Stomach (tissue), 9 donors: ENCODE results near the gene TXNDC11. TPM values are rescaled to one million over a fixed set of nuclear protein-coding genes. Genes with fewer than 3 reads are reported as not detected.

Experiments
- DNase-seq, 2 donors: peaks; one replicate each; pipeline versions ENCODE4 v3.0.0 to v3.0.0-alpha.2; 2013 to 2019
- H3K27ac ChIP-seq, 5 donors: fragments of 200-600 bp in 4 of 5; sonication (generic) in 4 of 5; one replicate each; pipeline ENCODE4 v1.5.1; 2013 to 2019; ENCODE audit warnings: mild to moderate bottlenecking in 1 of 5, moderate library complexity in 1 of 5
- H3K27me3 ChIP-seq, 3 donors: fragments of 200-600 bp; sonication (generic); one replicate each; pipeline ENCODE4 v1.5.1; 2017 to 2019; ENCODE audit warnings: mixed run types in 1 of 3
- H3K36me3 ChIP-seq, 4 donors: fragments of 200-600 bp; sonication (generic); 1 replicate in 3 of 4; 2 replicates in 1 of 4; pipeline ENCODE4 v1.5.1; 2016 to 2019
- H3K4me1 ChIP-seq, 4 donors: fragments of 200-600 bp; sonication (generic); one replicate each; pipeline ENCODE4 v1.5.1; 2016 to 2019
- H3K4me3 ChIP-seq, 4 donors: fragments of 200-600 bp; sonication (generic) in 3 of 4; one replicate each; pipeline ENCODE4 v1.5.1; 2016 to 2019; ENCODE audit warnings: mild to moderate bottlenecking in 1 of 4
- H3K9me3 ChIP-seq, 4 donors: fragments of 200-600 bp; sonication (generic); one replicate each; pipeline ENCODE4 v1.5.1; 2016 to 2019
- CTCF ChIP-seq, 7 experiments: fragments of 450-650 bp in 4 of 7; fragments of 200-600 bp in 3 of 7; sonication (generic) in 3 of 7; IDR thresholded peaks; one replicate each; pipeline ENCODE4 v1.5.1; 2016 to 2019; ENCODE audit warnings: antibody characterized with exemption in 7 of 7, control low read depth in 2 of 7, mild to moderate bottlenecking in 1 of 7
- EP300 ChIP-seq: sonication (generic); formaldehyde crosslinking; IDR thresholded peaks from one replicate; pipeline ENCODE4 v1.6.1; 2017; ENCODE audit warnings: antibody characterized with exemption
- POLR2A ChIP-seq, 4 donors: fragments of 450-650 bp; IDR thresholded peaks; one replicate each; pipeline ENCODE4 v1.6.1; 2016; ENCODE audit warnings: antibody characterized with exemption in 4 of 4, control low read depth in 2 of 4, mild to moderate bottlenecking in 1 of 4, moderate library complexity in 1 of 4
- POLR2AphosphoS5 ChIP-seq, 3 donors: sonication (generic); formaldehyde crosslinking; IDR thresholded peaks; one replicate each; pipeline ENCODE4 v1.6.1; 2016; ENCODE audit warnings: antibody characterized with exemption in 3 of 3
- whole genome bisulfite sequencing, 5 donors: extraction: QIAGEN DNeasy Blood & Tissue Kit in 3 of 5; methylation state at CpG; one replicate each; pipeline versions ENCODE4 v1.1.5 to v1.1.7; 2013 to 2018; 5-methylcytosine and 5-hydroxymethylcytosine counted together
- intact Hi-C: fragments of 100-400 bp; cut with DNase I; formaldehyde crosslinking; loops from one replicate; pipeline ENCODE4 v1.15.1; 2023; ENCODE audit warnings: low total_unique reads
- polyA plus RNA-seq, 3 donors: library from polyadenylated mRNA; stranded (reverse); fragments of 200-250 nt; gene quantifications; one replicate each; pipeline ENCODE4 v1.2.3, GENCODE V29; 2013
- total RNA-seq, 5 donors: library from RNA; depleted of rRNA; stranded (reverse); fragments of >200 nt; gene quantifications; one replicate each; pipeline versions ENCODE4 v1.1.0 to v1.2.3, GENCODE V29; 2014 to 2016
- donor health status: healthy with polysubstance abuse.
- donor health status: Bipolar disorder and iron deficiency.
- donor health status: healthy.

The TXNDC11 gene
- total and polyA plus RNA-seq, 8 donors: 24.1 to 72.9 (median 42.1) TPM

DNA sequence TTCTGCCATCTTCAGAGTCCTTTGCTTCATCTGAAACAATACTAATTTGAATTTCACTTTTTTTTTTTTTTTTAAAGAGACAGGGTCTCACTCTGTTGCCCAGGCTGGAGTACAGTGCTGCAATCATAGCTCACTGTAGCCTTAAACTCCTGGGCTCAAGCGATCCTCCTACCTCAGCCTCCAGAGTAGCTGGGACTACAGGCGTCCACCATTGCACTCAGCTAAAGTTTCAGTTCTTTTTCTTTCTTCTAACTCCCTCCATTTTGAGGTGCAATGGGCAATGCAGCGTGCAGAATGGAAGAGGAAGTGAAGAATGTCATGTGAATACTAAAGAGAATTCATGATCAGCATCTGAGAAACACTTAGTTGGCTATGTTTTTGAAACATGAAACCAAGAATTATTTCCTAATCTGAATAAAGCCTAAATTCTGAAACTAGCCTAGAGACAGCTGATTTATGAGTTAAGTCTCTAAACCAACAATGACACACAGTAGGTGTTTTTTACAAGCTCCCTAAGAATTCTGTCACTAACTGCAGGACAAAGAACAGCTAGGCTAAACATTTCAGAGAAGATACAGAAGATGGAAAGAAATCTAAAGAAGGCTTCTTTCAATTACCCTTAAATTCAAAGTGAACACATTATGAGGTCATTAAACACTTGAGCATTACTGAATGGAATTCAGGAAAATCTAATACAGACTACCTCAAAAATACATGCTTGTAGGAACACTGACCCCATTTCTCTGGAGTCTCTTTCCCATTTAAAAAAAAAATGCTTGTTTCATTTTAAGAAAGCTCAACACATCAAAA, 53.4 kb downstream of the TXNDC11 start:
- H3K27me3 ChIP-seq: no peaks in the 10 kb centered on the region
- H3K9me3 ChIP-seq: no peaks in the 10 kb centered on the region
- peaks cover 5 to 55% (median 33%) of the 10 kb centered on the region in 4 donors for H3K4me1 ChIP-seq
- DNase-seq: no peak
- H3K27ac ChIP-seq: peak overlapping the region in 4 of 5 donors; percentile 28 to 51 (median 47)
- whole genome bisulfite sequencing, 5 donors: 68 to 91% (median 87%) methylated on average over 3 of the region's 3 CpGs
- intact Hi-C loops: no loop called here
- peak in 1 of 3 donors; percentile 16 for TF ChIP-seq POLR2AphosphoS5 (IDR thresholded peaks at IDR 0.05)
- TF ChIP-seq CTCF (IDR thresholded peaks at IDR 0.05): no peak
- no peak for TF ChIP-seq POLR2A (IDR thresholded peaks at IDR 0.05)
- no peak for TF ChIP-seq EP300
- H3K4me3 ChIP-seq: no peak overlapping the region
- peaks cover 47 to 77% (median 76%) of the 10 kb centered on the region in 4 donors for H3K36me3 ChIP-seq

DNA sequence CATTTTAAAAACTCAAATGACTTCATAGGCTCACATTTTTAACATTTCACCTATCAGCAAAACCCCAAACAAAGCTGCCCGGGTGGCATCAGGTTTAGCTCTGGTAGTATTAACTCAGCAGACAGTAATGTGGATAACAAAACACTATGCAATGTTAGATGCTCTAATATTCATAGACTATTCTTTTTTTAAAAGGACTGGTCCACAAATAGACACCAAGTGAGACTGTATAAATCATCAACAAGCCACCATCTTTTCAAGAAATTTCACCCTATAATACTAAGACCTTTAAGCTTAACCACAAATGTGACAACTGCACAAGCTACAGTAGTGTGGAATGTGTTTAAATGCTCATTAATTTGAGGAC, 54.2 kb downstream of the TXNDC11 start:
- TF ChIP-seq POLR2AphosphoS5 (IDR thresholded peaks at IDR 0.05): no peak
- peaks cover 5 to 55% (median 33%) of the 10 kb centered on the region in 4 donors for H3K4me1 ChIP-seq
- H3K27me3 ChIP-seq: no peaks in the 10 kb centered on the region
- peaks cover 55 to 82% (median 80%) of the 10 kb centered on the region in 4 donors for H3K36me3 ChIP-seq
- H3K27ac ChIP-seq: peak overlapping the region in 3 of 5 donors; percentile 28 to 51 (median 47)
- no peaks in the 10 kb centered on the region for H3K9me3 ChIP-seq
- no peak for DNase-seq
- intact Hi-C loops: no loop called here
- 47 to 67% (median 56%) methylated on average over 1 of the region's 1 CpG for WGBS, 5 donors
- no peak overlapping the region for H3K4me3 ChIP-seq

DNA sequence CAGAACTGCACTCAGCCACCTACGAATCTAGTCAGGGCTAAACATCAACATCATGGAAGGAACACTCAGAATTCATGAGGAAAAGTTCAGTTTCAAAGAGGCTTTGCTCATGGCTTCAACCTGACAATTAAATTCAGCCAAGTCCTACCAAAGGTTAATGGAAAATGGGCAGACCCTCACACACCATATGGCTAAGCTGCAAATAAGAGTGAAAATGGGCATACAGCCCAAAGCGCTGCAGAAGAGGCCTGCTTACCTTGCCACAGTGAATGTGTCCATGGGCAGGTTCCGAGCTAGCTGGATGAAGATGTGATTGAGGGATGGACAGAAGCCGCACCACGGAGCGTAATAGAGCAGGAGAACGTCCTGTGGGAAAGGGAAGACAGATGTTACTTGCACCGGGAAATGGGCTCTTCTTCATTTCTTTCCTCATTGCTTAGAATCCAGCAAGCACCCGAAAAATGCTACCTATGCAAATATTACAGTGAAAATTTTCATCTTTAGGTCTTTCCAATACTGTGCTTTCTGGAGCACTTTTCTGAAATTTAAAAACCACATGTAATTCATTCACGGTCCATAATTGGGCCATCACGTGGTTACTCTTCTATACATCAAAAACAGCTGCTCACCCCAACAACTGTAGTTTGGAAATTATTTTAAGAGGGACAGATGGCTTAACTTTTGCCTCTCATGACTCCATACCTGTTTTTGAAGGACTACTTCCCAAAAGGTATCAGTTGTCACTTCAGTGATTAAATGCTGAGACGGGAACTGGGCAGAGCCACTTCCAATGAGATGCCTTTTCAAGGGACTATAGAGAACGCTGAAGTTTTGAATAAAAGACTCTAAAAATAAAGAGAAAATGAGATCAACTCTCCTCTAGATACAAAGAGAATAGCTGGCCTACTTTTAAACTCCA, 54.8 kb downstream of the TXNDC11 start:
- TF ChIP-seq POLR2AphosphoS5 (IDR thresholded peaks at IDR 0.05): no peak
- TF ChIP-seq POLR2A (IDR thresholded peaks at IDR 0.05): no peak
- TF ChIP-seq CTCF (IDR thresholded peaks at IDR 0.05): no peak
- no peak for TF ChIP-seq EP300
- H3K9me3 ChIP-seq: no peaks in the 10 kb centered on the region
- no peak overlapping the region for H3K4me3 ChIP-seq
- H3K36me3 ChIP-seq: peaks cover 59 to 85% (median 81%) of the 10 kb centered on the region in 4 donors
- intact Hi-C loops: no loop called here
- peaks cover 5 to 59% (median 35%) of the 10 kb centered on the region in 4 donors for H3K4me1 ChIP-seq
- H3K27me3 ChIP-seq: no peaks in the 10 kb centered on the region
- H3K27ac ChIP-seq: peak overlapping the region in 1 of 5 donors; percentile 47
- 88 to 92% (median 92%) methylated on average over 13 of the region's 13 CpGs for WGBS, 5 donors
- DNase-seq: peak in 1 of 2 donors; percentile 17

DNA sequence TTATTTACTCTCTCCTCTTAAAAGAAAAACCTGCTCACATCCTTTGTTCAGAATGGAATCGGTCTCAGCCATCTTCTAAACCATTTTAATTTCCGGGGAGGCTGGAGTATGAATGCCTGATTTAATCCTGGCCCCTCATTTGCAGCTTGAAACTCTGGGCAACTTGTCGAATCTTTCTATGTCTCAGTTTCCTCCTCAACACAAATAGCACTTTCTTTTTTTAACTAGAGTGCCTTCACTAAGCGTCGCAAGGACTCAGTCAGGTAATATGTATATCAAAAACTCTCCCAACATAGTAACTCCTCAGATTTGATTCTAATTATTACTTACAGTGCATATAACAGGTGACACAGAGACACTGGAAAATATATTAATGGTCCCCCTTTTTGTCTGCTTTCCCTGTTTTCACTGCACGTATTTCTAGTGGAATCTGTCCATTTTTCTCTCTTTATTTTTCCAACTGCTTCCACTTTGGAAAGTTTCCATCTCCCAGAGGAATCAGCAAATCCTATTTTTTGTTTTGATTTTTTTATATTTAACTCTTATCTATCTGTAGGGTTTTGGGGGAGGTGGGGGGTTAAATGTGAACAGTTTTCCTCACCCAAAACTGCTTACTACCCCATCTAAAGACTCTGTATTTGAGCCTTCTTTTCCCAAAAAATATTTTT, 55.8 kb downstream of the TXNDC11 start:
- peak overlapping the region in 2 of 5 donors; percentile 1 to 47 for H3K27ac ChIP-seq
- TF ChIP-seq POLR2A (IDR thresholded peaks at IDR 0.05): no peak
- no peaks in the 10 kb centered on the region for H3K9me3 ChIP-seq
- H3K4me3 ChIP-seq: no peak overlapping the region
- H3K36me3 ChIP-seq: peaks cover 67 to 85% (median 80%) of the 10 kb centered on the region in 4 donors
- peaks cover 6 to 67% (median 43%) of the 10 kb centered on the region in 4 donors for H3K4me1 ChIP-seq
- DNase-seq: no peak
- intact Hi-C loops: no loop called here
- no peaks in the 10 kb centered on the region for H3K27me3 ChIP-seq
- WGBS, 5 donors: 58 to 78% (median 66%) methylated on average over 6 of the region's 6 CpGs
